GM19025 (cell line): Measurements from ENCODE around the gene PLXNB3.
"Not testable (repeated sequence)": the region's sequence is repeated elsewhere in the genome, so short reads cannot be mapped to it uniquely, and the experiment has no call there.

ENCODE experiments used
- ATAC-seq: cut with Tn5 transposase; IDR thresholded peaks from one replicate; pipeline ENCODE4 v1.9.1; 2021; ENCODE audit warnings: mild to moderate bottlenecking, low read depth, moderate library complexity; ENCODE audit not compliant: unreplicated experiment

PLXNB3 gene

GRCh38 chrX:153731845-153732215, 32.2 kb upstream of the PLXNB3 start:
- ATAC-seq: no peak

GRCh38 chrX:153732401-153732800, 31.6 kb upstream of the PLXNB3 start:
- ATAC-seq: no peak

- ATAC-seq: no peak
These were observed 30.3 kb upstream of the PLXNB3 start for GRCh38 chrX:153733651-153734240.

GRCh38 chrX:153734871-153735270, 29.2 kb upstream of the PLXNB3 start:
- ATAC-seq: no peak

- ATAC-seq: no peak
These were observed 28.8 kb upstream of the PLXNB3 start for GRCh38 chrX:153735274-153735673.

GRCh38 chrX:153736071-153736820, 27.8 kb upstream of the PLXNB3 start:
- ATAC-seq: no peak

GRCh38 chrX:153736871-153737441, 27.1 kb upstream of the PLXNB3 start:
- ATAC-seq: no peak

GRCh38 chrX:153738056-153738605, 25.9 kb upstream of the PLXNB3 start:
- ATAC-seq: no peak

- ATAC-seq: no peak
These were observed 24.1 kb upstream of the PLXNB3 start for GRCh38 chrX:153739754-153740486.

- no peak for ATAC-seq
These were observed 23.3 kb upstream of the PLXNB3 start for GRCh38 chrX:153740631-153741222.

- ATAC-seq: no peak
These were observed 22.6 kb upstream of the PLXNB3 start for GRCh38 chrX:153741446-153741845.

GRCh38 chrX:153742111-153742510, 21.9 kb upstream of the PLXNB3 start:
- not testable (repeated sequence) for ATAC-seq

GRCh38 chrX:153742796-153743467, 21.1 kb upstream of the PLXNB3 start:
- ATAC-seq: not testable (repeated sequence)

GRCh38 chrX:153743468-153744209, 20.4 kb upstream of the PLXNB3 start:
- ATAC-seq: not testable (repeated sequence)

- no peak for ATAC-seq
These were observed 19.6 kb upstream of the PLXNB3 start for GRCh38 chrX:153744210-153745066.

- not testable (repeated sequence) for ATAC-seq
These were observed 19.0 kb upstream of the PLXNB3 start for GRCh38 chrX:153745067-153745433.

- no peak for ATAC-seq
These were observed 17.7 kb upstream of the PLXNB3 start for GRCh38 chrX:153746359-153746758.

- not testable (repeated sequence) for ATAC-seq
These were observed 17.1 kb upstream of the PLXNB3 start for GRCh38 chrX:153746991-153747390.
